H9 (cell line): ENCODE data around the gene PDZD2. TPM values are rescaled to one million over a fixed set of nuclear protein-coding genes. Genes with fewer than 3 reads are reported as not detected.

Experiments used
- DNase-seq: peaks from one replicate; pipeline ENCODE4 v3.0.0-alpha.2; 2017
- H2AFZ ChIP-seq: one replicate; pipeline ENCODE4 v1.6.1; 2013; ENCODE audit warnings: mild to moderate bottlenecking, low read length, control low read depth, moderate library complexity
- H2AK5ac ChIP-seq: 2 replicates; pipeline ENCODE4 v1.6.1; 2013; ENCODE audit warnings: low read length, control low read depth, mixed read lengths; ENCODE audit not compliant: insufficient read length
- H2BK120ac ChIP-seq: one replicate; pipeline ENCODE4 v1.6.1; 2013; ENCODE audit warnings: low read depth, mild to moderate bottlenecking, low read length, control low read depth, inconsistent platforms; ENCODE audit not compliant: poor library complexity, severe bottlenecking
- H2BK12ac ChIP-seq: 2 replicates; pipeline ENCODE4 v1.6.1; 2013; ENCODE audit warnings: low read length, control low read depth, mixed read lengths, low read depth; ENCODE audit not compliant: insufficient read length
- H2BK15ac ChIP-seq: 2 replicates; pipeline ENCODE4 v1.6.1; 2013; ENCODE audit warnings: low read depth, low read length, control low read depth
- H2BK20ac ChIP-seq: one replicate; pipeline ENCODE4 v1.6.1; 2013; ENCODE audit warnings: low read depth, mild to moderate bottlenecking, low read length, control low read depth, inconsistent platforms; ENCODE audit not compliant: poor library complexity, severe bottlenecking
- H2BK5ac ChIP-seq: 2 replicates; pipeline ENCODE4 v1.6.1; 2013; ENCODE audit warnings: low read length, control low read depth, mixed read lengths; ENCODE audit not compliant: insufficient read length
- H3K14ac ChIP-seq: 2 replicates; pipeline ENCODE4 v1.6.1; 2013; ENCODE audit warnings: low read length, control low read depth; ENCODE audit not compliant: insufficient read depth
- H3K18ac ChIP-seq: 2 replicates; pipeline ENCODE4 v1.6.1; 2013; ENCODE audit warnings: low read depth, mild to moderate bottlenecking, mixed read lengths, low read length, control low read depth; ENCODE audit not compliant: insufficient read length
- H3K23ac ChIP-seq: 2 replicates; pipeline ENCODE4 v1.6.1; 2013; ENCODE audit warnings: low read length, control low read depth, mixed read lengths, low read depth; ENCODE audit not compliant: insufficient read length
- H3K23me2 ChIP-seq: 2 replicates; pipeline ENCODE4 v1.6.1; 2013; ENCODE audit warnings: low read depth, mild to moderate bottlenecking, mixed read lengths, low read length, control low read depth; ENCODE audit not compliant: insufficient read length, poor library complexity, severe bottlenecking
- H3K27ac ChIP-seq: 2 replicates; pipeline ENCODE4 v1.5.1; 2013; ENCODE audit warnings: low read length, control low read depth, mixed read lengths, low read depth; ENCODE audit not compliant: insufficient read length
- H3K27me3 ChIP-seq: 2 replicates; pipeline ENCODE4 v1.6.1; 2013; ENCODE audit warnings: low read length, control low read depth, inconsistent platforms; ENCODE audit not compliant: insufficient read depth
- H3K4ac ChIP-seq: 2 replicates; pipeline ENCODE4 v1.6.1; 2013; ENCODE audit warnings: low read depth, mild to moderate bottlenecking, control low read depth, inconsistent platforms, low read length, moderate library complexity
- H3K4me1 ChIP-seq: 2 replicates; pipeline ENCODE4 v1.6.1; 2013; ENCODE audit warnings: low read length, control low read depth, inconsistent platforms; ENCODE audit not compliant: insufficient read depth
- H3K4me2 ChIP-seq: 2 replicates; pipeline ENCODE4 v1.6.1; 2013; ENCODE audit warnings: low read length, control low read depth, mixed read lengths; ENCODE audit not compliant: insufficient read length, insufficient read depth
- H3K56ac ChIP-seq: 2 replicates; pipeline ENCODE4 v1.6.1; 2013; ENCODE audit warnings: low read depth, mild to moderate bottlenecking, mixed read lengths, low read length, control low read depth; ENCODE audit not compliant: insufficient read length
- H3K79me1 ChIP-seq: 2 replicates; pipeline ENCODE4 v1.6.1; 2013; ENCODE audit warnings: low read depth, mild to moderate bottlenecking, moderate library complexity, low read length, control low read depth, inconsistent platforms; ENCODE audit not compliant: insufficient read depth, poor library complexity, severe bottlenecking
- H3K79me2 ChIP-seq: 2 replicates; pipeline ENCODE4 v1.6.1; 2013; ENCODE audit warnings: low read length, control low read depth, inconsistent platforms; ENCODE audit not compliant: insufficient read depth
- H3K9ac ChIP-seq: 2 replicates; pipeline ENCODE4 v1.6.1; 2013; ENCODE audit warnings: low read length, control low read depth, mixed read lengths; ENCODE audit not compliant: insufficient read length; ENCODE audit errors: extremely low read depth
- H3K9me3 ChIP-seq: one replicate; pipeline ENCODE4 v1.6.1; 2013; ENCODE audit warnings: low read depth, low read length, inconsistent platforms; ENCODE audit not compliant: control insufficient read depth
- H3T11ph ChIP-seq: one replicate; pipeline ENCODE4 v1.6.1; 2013; ENCODE audit warnings: mild to moderate bottlenecking, low read length, control low read depth, inconsistent platforms
- H4K20me1 ChIP-seq: one replicate; pipeline ENCODE4 v1.6.1; 2013; ENCODE audit not compliant: control insufficient read depth, insufficient read length, insufficient read depth
- H4K5ac ChIP-seq: 2 replicates; pipeline ENCODE4 v1.6.1; 2013; ENCODE audit warnings: low read depth, mild to moderate bottlenecking, mixed read lengths, low read length, control low read depth; ENCODE audit not compliant: insufficient read length
- H4K8ac ChIP-seq: replicated peaks from 2 replicates; pipeline ENCODE4 v1.6.1; 2013; ENCODE audit warnings: low read length, control low read depth, mixed read lengths, low read depth; ENCODE audit not compliant: insufficient read length
- H4K91ac ChIP-seq: 2 replicates; pipeline ENCODE4 v1.6.1; 2013; ENCODE audit warnings: low read depth, mild to moderate bottlenecking, moderate library complexity, mixed read lengths, low read length, control low read depth; ENCODE audit not compliant: insufficient read length
- H3K27ac Mint-ChIP-seq, 3 experiments: 2 replicates in 2 of 3; 3 replicates in 1 of 3; pipeline ENCODE4 v1.8.0; 2020 to 2021; ENCODE audit warnings: mixed read lengths in 3 of 3, mild to moderate bottlenecking in 1 of 3, moderate library complexity in 1 of 3
- H3K27me3 Mint-ChIP-seq: 2 replicates; pipeline ENCODE4 v1.8.0; 2021; ENCODE audit warnings: low read depth, mild to moderate bottlenecking, moderate library complexity, mixed read lengths
- H3K36me3 Mint-ChIP-seq, 3 experiments: 2 replicates in 2 of 3; 3 replicates in 1 of 3; pipeline ENCODE4 v1.8.0; 2020 to 2021; ENCODE audit warnings: low read depth in 3 of 3, mixed read lengths in 3 of 3; ENCODE audit not compliant: insufficient read depth in 1 of 3
- H3K4me1 Mint-ChIP-seq, 2 experiments: 2 replicates each; pipeline ENCODE4 v1.8.0; 2020; ENCODE audit warnings: mixed read lengths in 2 of 2
- H3K4me3 Mint-ChIP-seq, 2 experiments: 2 replicates in 1 of 2; 3 replicates in 1 of 2; pipeline ENCODE4 v1.8.0; 2020 to 2021; ENCODE audit warnings: mild to moderate bottlenecking in 2 of 2, mixed read lengths in 2 of 2, moderate library complexity in 1 of 2
- H3K9me3 Mint-ChIP-seq, 2 experiments: 2 replicates in 1 of 2; 3 replicates in 1 of 2; pipeline ENCODE4 v1.8.0; 2020; ENCODE audit warnings: mild to moderate bottlenecking in 2 of 2, mixed read lengths in 2 of 2, moderate library complexity in 1 of 2
- CTCF ChIP-seq: fragments of 200-600 bp; sonication (generic); conservative IDR thresholded peaks from 3 replicates; pipeline ENCODE4 v1.8.0; 2021; ENCODE audit warnings: antibody characterized with exemption, mild to moderate bottlenecking
- WGBS: extraction: QIAGEN DNeasy Blood & Tissue Kit; methylation state at CpG from one replicate; pipeline ENCODE4 v1.1.7; 2013; ENCODE audit warnings: missing lambda C conversion rate, low lambda C conversion rate, mixed read lengths; ENCODE audit not compliant: insufficient read length; ENCODE audit errors: extremely low coverage; 5-methylcytosine and 5-hydroxymethylcytosine counted together
- total RNA-seq: library from RNA; stranded (reverse); gene quantifications from 2 replicates; pipeline ENCODE4 v1.2.1, GENCODE V29; 2021

The PDZD2 gene
- total RNA-seq, 1 experiment from 2014 or later, result 9.9 TPM

DNA sequence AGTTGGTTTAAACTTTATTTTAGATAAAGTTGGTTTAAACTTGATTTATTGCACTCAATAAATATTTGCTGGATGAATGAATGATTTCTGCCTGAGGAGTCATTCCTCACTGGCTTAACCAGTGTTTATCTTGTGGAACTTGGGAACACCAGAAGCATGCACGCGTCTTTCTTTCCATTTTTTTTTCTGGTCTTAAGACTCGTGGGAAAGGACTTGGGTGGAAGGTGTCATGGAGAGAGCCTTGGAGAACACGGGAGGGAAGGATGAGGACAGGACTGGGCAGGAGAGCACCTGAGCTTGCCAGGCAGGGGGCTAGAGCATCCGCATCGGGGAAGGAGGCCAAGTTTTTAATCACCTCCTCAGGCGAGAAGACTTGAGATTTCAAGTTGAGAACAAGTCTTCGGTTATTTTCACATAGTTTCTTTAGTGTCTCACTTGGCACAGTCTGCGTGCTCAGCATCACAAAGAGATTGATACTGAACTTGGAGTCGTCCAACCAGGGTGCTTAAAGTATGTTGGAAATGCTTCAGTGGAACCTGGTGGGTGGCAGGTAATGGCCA, 144.2 kb downstream of the PDZD2 start:
- H2BK15ac ChIP-seq, result no peak overlapping the region
- peaks cover 3 to 6% of the 10 kb centered on the region in 2 experiments; a peak in 4 of 5 replicates for H3K9me3 Mint-ChIP-seq
- no peaks in the 10 kb centered on the region for H3K23me2 ChIP-seq
- DNase-seq, result no peak
- no peaks in the 10 kb centered on the region for H4K20me1 ChIP-seq
- no peak overlapping the region for H2AK5ac ChIP-seq
- no peak overlapping the region for H3K18ac ChIP-seq
- no peaks in the 10 kb centered on the region for H3K4me1 ChIP-seq
- no peak overlapping the region for H2AFZ ChIP-seq
- no peak overlapping the region for H3K14ac ChIP-seq
- H3K27ac ChIP-seq, result no peak overlapping the region
- H3K27ac Mint-ChIP-seq, result no peak overlapping the region; a peak in 1 of 7 replicates
- H3T11ph ChIP-seq, result no peak overlapping the region
- H3K27me3 ChIP-seq, result no peaks in the 10 kb centered on the region
- no peaks in the 10 kb centered on the region; the same call in 1 of the 2 replicates for H3K27me3 Mint-ChIP-seq
- H3K79me2 ChIP-seq, result no peaks in the 10 kb centered on the region
- H3K36me3 Mint-ChIP-seq, result peaks cover 0 to 4% (median 3%) of the 10 kb centered on the region in 3 experiments; a peak in 2 of 7 replicates
- peaks cover 10 to 11% of the 10 kb centered on the region in 2 experiments for H3K4me1 Mint-ChIP-seq
- no peak for TF ChIP-seq CTCF
- no peaks in the 10 kb centered on the region for H3K79me1 ChIP-seq
- no peak overlapping the region for H3K4me3 Mint-ChIP-seq
- no peak overlapping the region for H4K8ac ChIP-seq
- H3K23ac ChIP-seq, result no peak overlapping the region
- no peak overlapping the region for H2BK12ac ChIP-seq
- WGBS, result no CpG with 5 or more reads among the region's 10 CpGs
- no peak overlapping the region for H3K4me2 ChIP-seq
- no peak overlapping the region for H4K91ac ChIP-seq
- no peak overlapping the region for H2BK20ac ChIP-seq
- H4K5ac ChIP-seq, result no peak overlapping the region
- H2BK5ac ChIP-seq, result no peak overlapping the region
- no peak overlapping the region for H2BK120ac ChIP-seq
- H3K9ac ChIP-seq, result no peak overlapping the region
- no peaks in the 10 kb centered on the region for H3K9me3 ChIP-seq
- H3K56ac ChIP-seq, result no peak overlapping the region
- no peak overlapping the region for H3K4ac ChIP-seq
